ENCODE data around the gene KRT72. TPM values are rescaled to one million over a fixed set of nuclear protein-coding genes. Genes with fewer than 3 reads are reported as not detected.

Gene KRT72
- polyA plus RNA-seq, 4 donors: 3.2 to 24.6 (median 9.8) TPM; not detected in 1

- Histone ChIP-seq H3K27ac (ENCODE audit: low read depth in 1 of 3, low read length in 2 of 3) (no peak overlapping the region), H3K4me1 (ENCODE audit: control insufficient read depth in 3 of 3, insufficient read depth in 2 of 3, low read depth in 1 of 3, low read length in 2 of 3) (peaks cover 0 to 3% (median 0%) of the 10 kb centered on the region in 3 donors)
- no peak for FAIRE-seq
Measured at GRCh38 chr12:52614381-52615207, 13.3 kb upstream of the KRT72 start.

GRCh38 chr12:52613384-52614030 is 12.2 kb upstream of the KRT72 start:
- DNase-seq: no peak
- Histone ChIP-seq H3K27me3 (ENCODE audit: control insufficient read depth in 3 of 3, insufficient read depth in 3 of 3, low read length in 3 of 3) (peaks cover 0 to 20% (median 4%) of the 10 kb centered on the region in 3 donors), H3K9me3 (ENCODE audit: control insufficient read depth in 2 of 2, insufficient read depth in 1 of 2, low read depth in 1 of 2, low read length in 1 of 2) (no peaks in the 10 kb centered on the region), H3K4me3 (ENCODE audit: low read depth in 1 of 3, low read length in 3 of 3) (no peak overlapping the region), H3K27ac (ENCODE audit: low read depth in 1 of 3, low read length in 2 of 3) (no peak overlapping the region), H3K4me1 (ENCODE audit: control insufficient read depth in 3 of 3, insufficient read depth in 2 of 3, low read depth in 1 of 3, low read length in 2 of 3) (peaks cover 0 to 3% (median 0%) of the 10 kb centered on the region in 3 donors), H3K36me3 (ENCODE audit: control insufficient read depth in 3 of 3, insufficient read depth in 2 of 3, low read depth in 1 of 3, low read length in 3 of 3) (no peaks in the 10 kb centered on the region)
- no peak for FAIRE-seq
- 90 to 95% (median 94%) methylated on average over 9 of the region's 9 CpGs for WGBS, 3 donors

More at GRCh38 chr12:52614381-52615207, 13.3 kb upstream of the KRT72 start:
- WGBS, 3 donors: 80 to 87% (median 85%) methylated on average over 10 of the region's 10 CpGs
- no peak overlapping the region for H3K4me3 ChIP-seq (ENCODE audit: low read depth in 1 of 3, low read length in 3 of 3)
- H3K36me3 ChIP-seq (ENCODE audit: control insufficient read depth in 3 of 3, insufficient read depth in 2 of 3, low read depth in 1 of 3, low read length in 3 of 3): no peaks in the 10 kb centered on the region
- H3K9me3 ChIP-seq (ENCODE audit: control insufficient read depth in 2 of 2, insufficient read depth in 1 of 2, low read depth in 1 of 2, low read length in 1 of 2): no peaks in the 10 kb centered on the region
- peaks cover 0 to 25% (median 4%) of the 10 kb centered on the region in 3 donors for H3K27me3 ChIP-seq (ENCODE audit: control insufficient read depth in 3 of 3, insufficient read depth in 3 of 3, low read length in 3 of 3)
- no peak for DNase-seq

- WGBS, 3 donors: 81 to 86% (median 85%) methylated on average over 5 of the region's 5 CpGs
- Histone ChIP-seq H3K36me3 (ENCODE audit: control insufficient read depth in 3 of 3, insufficient read depth in 2 of 3, low read depth in 1 of 3, low read length in 3 of 3) (no peaks in the 10 kb centered on the region), H3K27ac (ENCODE audit: low read depth in 1 of 3, low read length in 2 of 3) (no peak overlapping the region), H3K9me3 (ENCODE audit: control insufficient read depth in 2 of 2, insufficient read depth in 1 of 2, low read depth in 1 of 2, low read length in 1 of 2) (no peaks in the 10 kb centered on the region), H3K4me3 (ENCODE audit: low read depth in 1 of 3, low read length in 3 of 3) (no peak overlapping the region), H3K27me3 (ENCODE audit: control insufficient read depth in 3 of 3, insufficient read depth in 3 of 3, low read length in 3 of 3) (peaks cover 0 to 28% (median 4%) of the 10 kb centered on the region in 3 donors), H3K4me1 (ENCODE audit: control insufficient read depth in 3 of 3, insufficient read depth in 2 of 3, low read depth in 1 of 3, low read length in 2 of 3) (peaks cover 0 to 3% (median 0%) of the 10 kb centered on the region in 3 donors)
- DNase-seq (no peak), FAIRE-seq (no peak)
Measured at GRCh38 chr12:52612431-52613383, 11.4 kb upstream of the KRT72 start.

GRCh38 chr12:52611080-52611468 is 9.8 kb upstream of the KRT72 start:
- Histone ChIP-seq H3K4me1 (ENCODE audit: control insufficient read depth in 3 of 3, insufficient read depth in 2 of 3, low read depth in 1 of 3, low read length in 2 of 3) (no peaks in the 10 kb centered on the region), H3K4me3 (ENCODE audit: low read depth in 1 of 3, low read length in 3 of 3) (no peak overlapping the region), H3K27ac (ENCODE audit: low read depth in 1 of 3, low read length in 2 of 3) (no peak overlapping the region), H3K27me3 (ENCODE audit: control insufficient read depth in 3 of 3, insufficient read depth in 3 of 3, low read length in 3 of 3) (peaks cover 0 to 29% (median 4%) of the 10 kb centered on the region in 3 donors), H3K9me3 (ENCODE audit: control insufficient read depth in 2 of 2, insufficient read depth in 1 of 2, low read depth in 1 of 2, low read length in 1 of 2) (no peaks in the 10 kb centered on the region), H3K36me3 (ENCODE audit: control insufficient read depth in 3 of 3, insufficient read depth in 2 of 3, low read depth in 1 of 3, low read length in 3 of 3) (no peaks in the 10 kb centered on the region)
- no peak for FAIRE-seq
- WGBS, 3 donors: 89 to 97% (median 92%) methylated on average over 6 of the region's 6 CpGs
- no peak for DNase-seq

- H3K36me3 ChIP-seq (ENCODE audit: control insufficient read depth in 3 of 3, insufficient read depth in 2 of 3, low read depth in 1 of 3, low read length in 3 of 3): no peaks in the 10 kb centered on the region
- no peaks in the 10 kb centered on the region for H3K4me1 ChIP-seq (ENCODE audit: control insufficient read depth in 3 of 3, insufficient read depth in 2 of 3, low read depth in 1 of 3, low read length in 2 of 3)
- no peak for FAIRE-seq
- H3K27ac ChIP-seq (ENCODE audit: low read depth in 1 of 3, low read length in 2 of 3): no peak overlapping the region
- DNase-seq: no peak
- no peaks in the 10 kb centered on the region for H3K9me3 ChIP-seq (ENCODE audit: control insufficient read depth in 2 of 2, insufficient read depth in 1 of 2, low read depth in 1 of 2, low read length in 1 of 2)
- 75 to 77% (median 76%) methylated on average over 8 of the region's 8 CpGs for WGBS, 3 donors
- H3K4me3 ChIP-seq (ENCODE audit: low read depth in 1 of 3, low read length in 3 of 3): no peak overlapping the region
- H3K27me3 ChIP-seq (ENCODE audit: control insufficient read depth in 3 of 3, insufficient read depth in 3 of 3, low read length in 3 of 3): peaks cover 0 to 25% (median 4%) of the 10 kb centered on the region in 3 donors
Measured at GRCh38 chr12:52608826-52609630, 7.8 kb upstream of the KRT72 start.

- Histone ChIP-seq H3K4me3 (ENCODE audit: low read depth in 1 of 3, low read length in 3 of 3) (no peak overlapping the region), H3K27me3 (ENCODE audit: control insufficient read depth in 3 of 3, insufficient read depth in 3 of 3, low read length in 3 of 3) (peaks cover 0 to 28% (median 4%) of the 10 kb centered on the region in 3 donors), H3K4me1 (ENCODE audit: control insufficient read depth in 3 of 3, insufficient read depth in 2 of 3, low read depth in 1 of 3, low read length in 2 of 3) (no peaks in the 10 kb centered on the region), H3K9me3 (ENCODE audit: control insufficient read depth in 2 of 2, insufficient read depth in 1 of 2, low read depth in 1 of 2, low read length in 1 of 2) (no peaks in the 10 kb centered on the region), H3K27ac (ENCODE audit: low read depth in 1 of 3, low read length in 2 of 3) (no peak overlapping the region), H3K36me3 (ENCODE audit: control insufficient read depth in 3 of 3, insufficient read depth in 2 of 3, low read depth in 1 of 3, low read length in 3 of 3) (no peaks in the 10 kb centered on the region)
- WGBS, 3 donors: 81 to 84% (median 81%) methylated on average over 6 of the region's 6 CpGs
- FAIRE-seq (no peak), DNase-seq (no peak)
Measured at GRCh38 chr12:52608161-52608560, 6.9 kb upstream of the KRT72 start.

- Histone ChIP-seq H3K27ac (ENCODE audit: low read depth in 1 of 3, low read length in 2 of 3) (no peak overlapping the region), H3K36me3 (ENCODE audit: control insufficient read depth in 3 of 3, insufficient read depth in 2 of 3, low read depth in 1 of 3, low read length in 3 of 3) (no peaks in the 10 kb centered on the region), H3K27me3 (ENCODE audit: control insufficient read depth in 3 of 3, insufficient read depth in 3 of 3, low read length in 3 of 3) (peaks cover 0 to 35% (median 4%) of the 10 kb centered on the region in 3 donors), H3K4me3 (ENCODE audit: low read depth in 1 of 3, low read length in 3 of 3) (no peak overlapping the region), H3K9me3 (ENCODE audit: control insufficient read depth in 2 of 2, insufficient read depth in 1 of 2, low read depth in 1 of 2, low read length in 1 of 2) (no peaks in the 10 kb centered on the region), H3K4me1 (ENCODE audit: control insufficient read depth in 3 of 3, insufficient read depth in 2 of 3, low read depth in 1 of 3, low read length in 2 of 3) (no peaks in the 10 kb centered on the region)
- FAIRE-seq: no peak
- no peak for DNase-seq
- WGBS, 3 donors: 58 to 73% (median 67%) methylated on average over 1 of the region's 1 CpG
Measured at GRCh38 chr12:52607314-52607713, 6.1 kb upstream of the KRT72 start.

Data from small intestine (tissue), 7 donors.